ENCODE measurements around the gene MUC5AC. TPM values are rescaled to one million over a fixed set of nuclear protein-coding genes. Genes with fewer than 3 reads are reported as not detected.
"Not testable (repeated sequence)": the region's sequence is repeated elsewhere in the genome, so short reads cannot be mapped to it uniquely, and the experiment has no call there.

The MUC5AC gene
- total RNA-seq, 1 donor from 2014 or later: not detected

DNA sequence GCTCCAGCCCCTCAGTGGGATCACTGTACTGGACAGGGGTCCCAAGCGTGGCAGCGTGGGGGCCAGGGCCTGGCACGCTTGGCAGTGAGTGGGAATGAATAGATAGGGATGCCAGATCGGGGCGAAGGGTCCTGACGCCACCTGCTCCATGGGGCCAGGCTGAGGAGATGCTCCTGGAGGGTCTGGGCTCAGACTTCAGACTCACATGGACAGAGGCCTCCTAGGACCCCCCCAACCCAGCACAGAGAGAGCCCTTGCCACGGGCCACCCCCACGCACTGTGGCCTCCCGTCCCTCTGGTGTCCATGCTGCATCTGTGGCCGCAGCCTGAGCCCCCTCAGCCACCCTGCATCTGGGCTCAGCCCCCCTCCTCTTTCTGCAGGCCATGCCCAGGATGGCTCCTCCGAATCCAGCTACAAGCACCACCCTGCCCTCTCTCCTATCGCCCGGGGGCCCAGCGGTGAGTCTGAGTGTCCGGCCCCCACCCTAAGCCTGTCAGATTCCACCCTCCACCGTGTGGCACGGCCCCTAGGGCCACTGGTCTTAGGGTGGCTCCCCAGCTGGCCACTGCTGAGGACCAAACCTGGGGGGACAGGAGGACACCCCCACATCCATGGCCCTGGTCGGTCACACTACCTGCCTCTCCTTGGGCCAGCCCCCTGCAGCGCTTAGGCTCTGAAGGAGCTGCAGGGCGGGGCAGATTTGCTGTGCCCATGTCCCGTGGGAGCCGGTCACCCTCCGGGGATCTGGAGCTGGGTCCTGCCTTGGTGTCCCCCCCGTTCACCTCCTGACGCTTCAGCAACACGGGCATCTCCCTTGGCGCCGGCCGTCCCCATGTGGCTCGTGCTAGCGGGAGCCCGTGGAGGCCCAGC is 2.7 kb downstream of the MUC5AC start:
- DNase-seq (ENCODE audit: extremely low read depth, low read depth, low spot score): no peak

GRCh38 chr11:1161410-1162137 is 3.8 kb downstream of the MUC5AC start:
- no peak for DNase-seq (ENCODE audit: extremely low read depth, low read depth, low spot score)

GRCh38 chr11:1162138-1162475 is 4.4 kb downstream of the MUC5AC start:
- DNase-seq (ENCODE audit: extremely low read depth, low read depth, low spot score): no peak

GRCh38 chr11:1162491-1163311 is 4.9 kb downstream of the MUC5AC start:
- no peak for DNase-seq (ENCODE audit: extremely low read depth, low read depth, low spot score)

DNA sequence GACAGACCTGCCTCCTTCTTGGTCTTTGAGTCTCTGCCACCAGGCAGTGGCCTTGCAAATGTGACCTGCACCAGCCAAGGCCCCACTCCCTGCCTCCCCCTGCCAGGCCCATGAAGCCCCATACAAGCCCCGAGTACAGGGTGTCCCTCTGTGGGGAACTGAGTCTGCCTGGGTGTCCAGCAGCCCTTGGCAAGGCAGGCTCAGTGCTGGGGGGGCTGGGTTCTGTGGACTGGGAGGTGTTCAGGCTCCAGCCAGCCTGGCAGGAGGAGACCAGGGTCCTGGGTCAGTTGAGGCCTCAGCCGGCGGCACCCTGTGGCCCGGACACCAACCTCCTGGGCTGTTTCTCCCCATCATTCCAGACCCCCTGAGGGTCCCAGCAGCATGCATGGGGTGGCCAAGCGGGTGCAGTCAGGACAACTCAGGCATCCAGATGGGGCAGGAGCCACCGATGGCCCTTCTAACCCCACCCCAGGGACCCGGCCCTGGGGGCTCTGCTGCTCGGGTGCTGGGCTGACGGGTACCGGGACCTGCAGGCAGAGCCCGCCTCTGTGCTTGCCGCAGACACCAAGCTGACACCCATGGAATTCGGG is 5.7 kb downstream of the MUC5AC start:
- no peak for DNase-seq (ENCODE audit: extremely low read depth, low read depth, low spot score)

DNA sequence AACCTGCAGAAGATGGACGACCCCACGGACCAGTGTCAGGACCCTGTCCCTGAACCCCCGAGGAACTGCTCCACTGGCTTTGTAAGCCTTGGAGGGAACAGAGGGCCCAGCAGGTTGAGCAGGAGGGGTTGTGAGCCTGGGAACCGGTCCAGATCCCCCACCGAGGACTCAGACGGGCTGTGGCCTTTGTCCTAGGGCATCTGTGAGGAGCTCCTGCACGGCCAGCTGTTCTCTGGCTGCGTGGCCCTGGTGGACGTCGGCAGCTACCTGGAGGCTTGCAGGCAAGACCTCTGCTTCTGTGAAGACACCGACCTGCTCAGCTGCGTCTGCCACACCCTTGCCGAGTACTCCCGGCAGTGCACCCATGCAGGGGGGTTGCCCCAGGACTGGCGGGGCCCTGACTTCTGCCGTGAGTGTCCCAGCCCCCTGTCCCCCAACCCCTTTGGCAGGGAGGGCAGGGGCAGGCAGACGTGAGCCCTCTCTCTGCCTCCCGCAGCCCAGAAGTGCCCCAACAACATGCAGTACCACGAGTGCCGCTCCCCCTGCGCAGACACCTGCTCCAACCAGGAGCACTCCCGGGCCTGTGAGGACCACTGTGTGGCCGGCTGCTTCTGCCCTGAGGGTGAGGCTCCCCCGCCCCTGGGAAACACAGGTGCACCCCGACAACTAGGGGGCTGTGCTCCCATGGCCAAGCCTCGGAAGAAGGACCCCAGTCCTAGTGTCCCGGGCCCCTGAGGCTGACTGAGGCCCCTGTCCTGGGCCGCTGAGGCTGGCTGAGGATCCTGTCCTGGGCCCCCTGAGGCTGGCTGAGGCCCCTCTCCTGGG is 6.4 kb downstream of the MUC5AC start:
- no peak for DNase-seq (ENCODE audit: extremely low read depth, low read depth, low spot score)

- not testable (repeated sequence) for DNase-seq (ENCODE audit: extremely low read depth, low read depth, low spot score)
Measured at GRCh38 chr11:1164779-1165255, 7.1 kb downstream of the MUC5AC start.

DNA sequence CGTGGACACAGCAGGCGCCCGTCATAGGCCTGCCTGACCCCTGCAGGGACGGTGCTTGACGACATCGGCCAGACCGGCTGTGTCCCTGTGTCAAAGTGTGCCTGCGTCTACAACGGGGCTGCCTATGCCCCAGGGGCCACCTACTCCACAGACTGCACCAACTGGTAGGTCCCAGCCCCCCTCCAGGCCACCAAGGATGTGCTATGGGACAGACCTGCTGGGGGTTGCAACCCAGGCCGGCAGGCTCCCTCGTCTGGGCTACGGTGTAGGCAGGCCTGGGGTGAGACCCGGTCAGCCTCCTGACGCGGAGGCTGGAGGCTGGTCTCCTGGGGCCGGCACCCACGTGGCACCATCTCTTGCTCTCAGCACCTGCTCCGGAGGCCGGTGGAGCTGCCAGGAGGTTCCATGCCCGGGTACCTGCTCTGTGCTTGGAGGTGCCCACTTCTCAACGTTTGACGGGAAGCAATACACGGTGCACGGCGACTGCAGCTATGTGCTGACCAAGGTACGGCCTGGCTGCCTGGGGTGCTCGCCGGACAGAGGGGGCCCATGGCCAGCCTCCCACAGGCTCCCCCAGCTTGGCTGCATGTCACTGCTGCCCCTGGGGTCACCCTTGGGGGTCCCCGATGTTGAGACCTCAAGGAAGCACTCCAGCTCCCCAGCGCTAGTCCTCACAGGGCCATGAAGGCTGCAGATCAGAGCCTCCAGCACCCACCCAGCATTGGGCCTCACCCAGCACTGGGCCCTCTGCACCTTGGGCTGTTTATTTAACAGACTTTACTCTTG is 7.7 kb downstream of the MUC5AC start:
- no peak for DNase-seq (ENCODE audit: extremely low read depth, low read depth, low spot score)

DNA sequence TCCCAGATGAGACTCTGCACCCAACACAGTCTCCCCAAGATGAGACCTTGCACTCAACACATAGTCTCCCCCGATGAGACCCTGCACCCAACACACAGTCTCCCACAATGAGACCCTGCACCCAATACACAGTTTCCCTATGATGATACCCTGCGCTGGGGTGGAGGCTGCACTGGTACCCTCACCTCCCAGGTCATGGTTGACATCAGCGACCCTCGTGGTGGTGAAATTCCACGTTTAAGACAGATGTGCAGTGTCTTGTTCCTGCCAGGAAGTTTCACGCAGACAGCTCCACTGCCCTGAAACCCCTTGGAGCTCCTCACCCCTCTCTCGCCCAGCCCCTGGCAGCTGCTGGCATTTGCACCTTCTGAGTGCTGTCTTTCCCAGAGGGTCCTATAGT is 9.5 kb downstream of the MUC5AC start:
- no peak for DNase-seq (ENCODE audit: extremely low read depth, low read depth, low spot score)

- DNase-seq (ENCODE audit: extremely low read depth, low read depth, low spot score): no peak
Measured at GRCh38 chr11:1167751-1168231, 10.0 kb downstream of the MUC5AC start.

- no peak for DNase-seq (ENCODE audit: extremely low read depth, low read depth, low spot score)
Measured at GRCh38 chr11:1168256-1168655, 10.5 kb downstream of the MUC5AC start.

- DNase-seq (ENCODE audit: extremely low read depth, low read depth, low spot score): no peak
Measured at GRCh38 chr11:1168721-1169161, 11.0 kb downstream of the MUC5AC start.

DNA sequence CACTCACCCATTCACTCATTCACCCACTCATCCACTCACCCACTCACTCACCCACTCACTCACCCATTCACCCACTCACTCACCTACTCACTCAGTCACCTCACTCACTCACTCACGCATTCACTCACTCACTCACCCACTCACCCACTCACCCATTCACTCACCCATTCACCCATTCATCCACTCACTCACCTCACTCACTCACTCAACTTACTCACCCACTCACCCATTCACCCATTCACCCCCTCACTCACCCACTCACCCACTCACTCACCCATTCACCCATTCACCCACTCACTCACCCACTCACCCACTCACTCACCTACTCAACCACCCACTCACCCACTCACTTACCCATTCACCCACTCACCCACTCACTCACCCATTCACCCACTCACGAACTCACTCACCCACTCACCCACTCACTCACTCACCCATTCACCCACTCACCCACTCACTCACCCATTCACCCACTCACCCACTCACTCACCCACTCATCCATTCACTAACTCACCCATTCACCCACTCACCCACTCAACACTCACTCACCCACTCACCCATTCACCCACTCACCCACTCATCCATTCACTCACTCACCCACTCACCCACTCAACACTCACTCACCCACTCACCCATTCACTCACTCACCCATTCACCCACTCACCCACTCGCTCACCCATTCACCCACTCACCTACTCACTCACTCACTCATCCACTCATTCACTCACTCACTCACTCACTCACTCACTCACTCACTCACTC is 13.7 kb downstream of the MUC5AC start:
- no peak for DNase-seq (ENCODE audit: extremely low read depth, low read depth, low spot score)

DNA sequence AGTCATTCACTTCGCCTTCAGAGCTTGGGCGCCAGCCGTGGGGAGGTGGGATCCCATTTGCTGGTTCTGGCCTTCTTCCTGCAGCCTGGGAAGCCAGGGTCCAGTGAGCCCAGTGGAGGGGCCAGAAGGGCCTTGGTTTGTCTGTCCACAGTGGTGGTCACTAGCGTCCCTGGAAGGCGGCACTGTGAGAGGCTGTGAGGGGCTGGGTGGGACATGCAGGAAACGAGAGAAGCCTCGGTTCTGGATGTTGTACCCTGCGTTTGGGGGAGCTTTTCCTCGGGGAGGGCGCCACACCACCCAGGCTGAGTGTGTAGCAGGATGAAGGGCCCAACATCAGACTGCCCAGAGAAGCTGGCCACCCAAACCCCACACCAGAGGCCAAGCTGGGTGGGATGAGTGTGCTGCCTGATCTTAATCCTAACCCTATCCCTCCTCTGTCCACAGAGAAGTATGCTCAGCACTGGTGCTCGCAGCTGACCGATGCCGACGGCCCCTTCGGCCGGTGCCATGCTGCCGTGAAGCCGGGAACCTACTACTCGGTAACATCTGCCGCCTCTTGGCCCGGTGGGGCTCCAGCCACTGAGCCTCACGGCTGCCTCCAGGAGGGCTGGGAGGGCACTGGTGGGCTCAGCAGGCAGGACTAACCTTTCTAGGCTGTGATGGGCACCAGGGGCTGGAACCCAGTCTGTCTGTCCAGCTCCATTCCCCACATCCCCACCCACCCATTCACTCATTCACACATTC is 14.4 kb downstream of the MUC5AC start:
- DNase-seq (ENCODE audit: extremely low read depth, low read depth, low spot score): no peak

GRCh38 chr11:1172729-1173117 is 15.0 kb downstream of the MUC5AC start:
- DNase-seq (ENCODE audit: extremely low read depth, low read depth, low spot score): no peak

GRCh38 chr11:1173396-1173795 is 15.6 kb downstream of the MUC5AC start:
- DNase-seq (ENCODE audit: extremely low read depth, low read depth, low spot score): not testable (repeated sequence)
